T-helper 1 cell treated with Interleukin-12 subunit alpha and Interleukin-12 subunit beta and Interleukin-4 antibody, amounts not matched to agents 30 ng/mL and 1 ng/mL, for 36 hours (primary cell): Measurements from ENCODE around the gene TTLL11. TPM values are rescaled to one million over a fixed set of nuclear protein-coding genes. Genes with fewer than 3 reads are reported as not detected.

Experiments
- intact Hi-C: fragments of 100-400 bp; cut with micrococcal nuclease; formaldehyde crosslinking; loops from one replicate; pipeline ENCODE4 v1.15.1; 2024
- total RNA-seq: library from RNA; stranded (reverse); gene quantifications from 2 replicates; pipeline ENCODE4 v1.2.3, GENCODE V29; 2022

Gene TTLL11
- total RNA-seq, 1 donor from 2014 or later: 2.8 TPM

DNA sequence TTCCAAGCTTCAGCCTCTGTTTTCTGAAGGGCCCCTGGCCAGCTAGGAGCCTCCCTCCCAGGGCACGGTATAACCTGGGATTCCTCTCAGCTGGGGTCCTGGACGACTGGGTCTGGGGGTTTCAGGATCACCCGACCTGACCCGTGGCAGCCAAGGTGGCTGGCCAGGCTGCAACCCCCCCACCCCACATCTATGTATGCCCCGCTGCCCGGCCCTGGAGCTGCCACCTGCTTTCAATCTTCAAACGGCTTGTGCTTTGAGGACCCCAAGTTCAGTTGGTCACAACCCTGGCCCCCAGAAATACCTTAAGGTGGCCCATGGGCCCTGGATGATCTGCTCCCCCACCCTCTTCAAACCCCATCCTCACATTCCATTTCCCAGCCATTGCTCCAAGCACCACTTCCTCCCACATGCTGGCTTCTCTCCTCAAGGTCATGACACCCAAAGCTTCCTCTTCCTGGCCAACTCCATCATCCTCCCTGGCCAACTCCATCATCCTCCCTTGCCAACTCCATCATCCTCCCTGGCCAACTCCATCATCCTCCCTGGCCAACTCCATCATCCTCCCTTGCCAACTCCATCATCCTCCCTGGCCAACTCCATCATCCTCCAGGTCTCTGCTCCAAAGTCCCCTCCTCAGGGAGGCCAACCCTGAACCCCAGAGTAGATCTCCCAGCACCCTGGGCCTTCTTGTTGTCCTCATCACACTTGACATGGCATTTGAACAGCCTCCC is 17.2 kb upstream of the TTLL11 start:
- intact Hi-C loops: no loop called here

DNA sequence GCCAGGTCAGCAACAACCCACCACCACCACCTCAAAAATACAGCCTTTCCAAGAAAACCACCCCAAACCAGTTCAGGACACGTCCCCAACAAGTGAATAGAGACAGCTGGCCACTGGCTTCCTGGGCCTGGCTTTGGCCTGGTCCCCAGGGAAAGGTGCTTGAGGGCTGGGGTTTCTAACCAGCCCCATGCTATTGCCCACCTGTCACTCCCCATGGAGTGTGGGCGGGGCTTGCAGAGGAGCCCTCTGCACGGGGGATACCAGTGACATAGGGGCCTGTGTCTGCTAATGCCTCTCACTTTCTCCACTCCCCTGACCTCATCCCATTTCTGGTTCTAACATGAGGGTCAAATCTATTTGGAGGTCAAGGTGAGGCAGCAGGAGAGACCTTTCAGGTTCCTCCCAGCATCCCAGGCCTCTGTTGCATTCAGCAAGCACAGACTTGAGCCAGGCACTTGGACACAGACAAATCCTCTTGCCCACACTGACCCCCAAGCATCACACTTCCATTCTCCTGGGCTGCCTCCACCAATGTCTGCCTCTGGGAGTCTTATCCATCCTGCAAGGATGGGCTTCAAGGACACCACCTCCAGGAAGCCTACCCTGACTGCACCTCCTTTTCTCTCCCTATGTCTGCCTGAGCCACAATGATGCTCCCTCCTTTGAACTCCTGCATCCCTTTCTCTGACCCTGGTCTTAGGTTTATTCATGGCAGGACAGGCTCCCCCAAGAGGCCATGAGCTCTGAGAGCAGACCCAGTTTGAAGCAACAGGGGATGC is 16.1 kb upstream of the TTLL11 start:
- intact Hi-C loops: no loop called here

DNA sequence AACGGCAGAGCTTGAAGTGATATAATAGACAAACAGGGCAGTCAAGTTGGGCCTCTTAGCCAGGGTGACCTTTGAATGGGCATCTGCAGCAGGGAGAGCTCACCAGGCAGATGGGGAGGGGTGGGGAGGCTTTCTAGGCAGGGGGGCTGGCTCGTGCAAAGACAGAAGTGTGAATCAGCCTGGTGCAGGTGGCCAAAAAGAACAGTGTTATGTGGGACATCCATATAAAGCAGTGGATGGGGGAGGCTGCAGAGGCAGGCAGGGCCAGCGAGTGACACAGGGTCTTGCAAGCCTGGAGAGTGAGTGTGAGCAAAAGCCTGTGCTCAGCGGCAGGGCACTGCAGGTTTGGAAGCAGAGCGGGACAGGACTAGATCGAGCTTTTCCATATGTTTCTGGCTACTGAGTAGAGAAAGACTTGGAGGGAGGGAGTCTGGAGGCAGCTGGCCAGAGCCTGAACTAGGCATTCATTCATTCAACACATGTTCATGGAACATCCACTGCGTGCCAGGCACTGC is 14.2 kb upstream of the TTLL11 start:
- intact Hi-C loops: no loop called here

DNA sequence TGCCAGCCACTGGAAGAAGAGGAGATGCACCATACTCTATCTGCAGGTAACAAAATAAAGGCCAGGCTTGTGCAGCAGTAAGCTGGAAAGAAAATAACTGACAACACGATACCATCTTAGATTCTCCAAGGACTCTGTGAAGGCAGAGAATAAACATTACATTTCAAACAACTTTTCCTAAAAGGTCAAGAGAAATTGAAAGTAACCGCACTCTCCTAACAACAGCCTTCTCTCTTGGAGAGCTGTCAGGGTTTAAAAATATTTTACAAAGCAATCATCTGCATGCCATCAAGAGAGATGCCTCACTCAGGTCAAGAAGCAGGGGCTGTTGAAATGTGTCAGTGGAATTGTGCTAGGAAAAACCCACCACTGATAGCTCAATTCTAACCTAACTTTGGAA is 13.5 kb upstream of the TTLL11 start:
- intact Hi-C loops: no loop called here

DNA sequence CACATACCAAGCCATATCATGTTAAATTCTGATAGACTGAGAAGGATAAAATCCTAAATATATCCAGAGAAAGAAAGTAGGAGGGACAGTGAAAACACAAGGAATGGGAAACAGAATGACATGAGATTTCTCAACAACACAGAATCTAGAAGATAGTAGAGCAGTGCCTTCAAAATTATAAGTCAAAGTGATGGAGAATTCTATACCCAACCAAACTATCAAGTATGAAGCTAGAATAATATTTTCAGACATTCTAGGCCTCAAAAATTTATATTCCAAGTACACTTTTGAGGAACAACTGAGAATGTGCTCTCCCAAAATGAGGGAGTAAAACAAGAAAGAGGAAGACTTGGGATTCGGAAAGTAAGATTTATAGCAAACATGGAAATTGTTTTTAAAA is 10.9 kb upstream of the TTLL11 start:
- intact Hi-C loops: no loop called here

DNA sequence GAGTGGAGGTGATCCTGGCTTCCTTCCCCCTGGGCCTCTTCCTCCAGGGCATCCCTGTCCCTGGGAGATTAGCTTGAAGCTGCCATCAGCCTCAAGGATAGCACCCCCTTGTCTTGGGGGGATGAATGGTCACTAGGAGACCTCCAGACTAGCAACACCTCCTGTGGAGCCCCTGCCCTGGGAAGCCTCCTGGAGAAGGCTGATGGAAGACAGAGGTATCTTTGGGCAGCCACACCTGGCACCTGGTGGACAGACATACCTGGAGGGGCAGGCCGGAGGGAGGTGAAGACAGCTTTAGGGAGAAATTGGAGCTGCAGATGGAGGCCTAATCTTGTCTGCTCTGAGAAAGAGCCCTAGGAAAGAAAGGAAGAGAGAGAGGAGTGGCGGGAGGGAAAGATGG is 9.0 kb upstream of the TTLL11 start:
- intact Hi-C loops: no loop called here

DNA sequence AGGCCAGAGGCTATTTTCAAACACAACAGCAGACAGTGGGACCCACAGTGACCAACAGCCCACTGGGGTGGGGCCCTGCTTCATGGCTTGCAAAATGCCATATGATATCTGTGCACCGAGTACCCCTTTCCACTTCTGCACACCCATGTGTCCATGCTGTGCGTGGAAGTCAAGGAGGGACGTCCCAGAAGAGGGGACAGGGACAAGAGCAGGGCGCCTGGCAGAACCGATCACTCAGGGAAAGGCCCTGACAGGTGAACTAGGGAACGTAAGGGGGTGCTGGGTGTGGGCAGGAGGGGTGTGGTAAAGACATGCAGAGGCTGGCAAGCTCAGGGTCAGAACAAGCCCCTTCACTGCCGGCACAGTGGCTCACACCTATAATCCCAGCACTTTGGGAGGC is 7.6 kb upstream of the TTLL11 start:
- intact Hi-C loops: no loop called here

DNA sequence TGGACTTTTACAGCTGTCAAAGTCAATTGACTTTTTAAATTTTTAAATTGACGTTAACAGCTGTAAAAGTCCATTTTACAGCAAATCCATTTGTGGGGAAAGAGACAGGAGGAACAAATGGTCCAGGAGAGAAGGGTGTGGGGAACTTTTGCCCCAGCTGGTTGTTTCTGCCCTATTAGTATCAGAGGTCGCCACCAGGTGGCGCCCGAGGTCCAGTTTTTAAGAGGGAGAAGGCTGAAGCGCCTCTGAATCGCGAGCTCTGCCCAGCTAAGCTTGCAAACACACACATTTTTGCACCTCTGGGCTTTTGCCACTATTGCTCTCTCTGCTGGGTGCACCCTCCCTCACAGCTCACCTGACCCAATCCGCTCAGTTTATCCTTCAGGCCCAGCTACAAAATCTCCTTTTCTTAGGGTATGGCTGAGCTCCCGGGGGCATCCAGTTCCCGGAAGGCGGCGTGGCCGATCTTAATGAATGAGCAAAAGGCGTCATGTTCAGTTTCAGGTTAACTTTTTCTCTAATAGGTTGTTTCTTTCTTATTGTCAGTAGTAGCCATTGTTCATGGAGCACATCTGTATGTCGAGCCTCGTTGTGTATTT is 6.3 kb upstream of the TTLL11 start:
- intact Hi-C loops: loop anchor here (1.0 to 10.0 kb wide), 6 partner anchors 24 to 1235 kb away; partner anchors contain the start of gene STRBP

DNA sequence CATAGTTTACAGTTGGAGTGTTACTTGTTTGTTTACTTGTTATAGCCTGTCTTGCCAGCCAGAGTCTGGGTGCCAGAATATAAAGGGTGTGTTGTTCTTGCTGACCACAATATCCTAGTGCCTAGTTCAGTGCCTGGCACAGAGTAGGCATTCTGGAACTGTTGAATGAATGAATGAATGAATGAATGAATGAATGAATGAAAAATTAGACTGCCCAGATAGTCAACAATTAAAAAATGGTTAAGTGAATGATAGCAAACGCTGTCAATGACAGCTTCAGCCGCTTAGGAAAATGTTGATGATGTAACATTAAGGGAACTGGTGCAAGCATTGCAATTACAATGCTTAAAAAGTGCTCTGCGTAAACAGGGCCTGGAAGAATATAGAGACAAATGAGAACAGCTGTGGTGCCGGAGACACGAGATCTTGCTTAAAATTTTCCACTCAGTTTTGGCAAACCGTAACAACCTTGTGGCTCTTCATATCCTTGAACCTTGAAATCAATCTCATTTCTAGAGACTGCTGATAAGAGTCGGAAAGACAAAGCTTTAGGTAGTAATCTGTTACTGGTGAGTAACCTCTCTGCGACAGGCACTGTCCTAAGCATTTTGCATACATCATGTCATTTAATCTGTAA is 4.7 kb upstream of the TTLL11 start:
- intact Hi-C loops: loop anchor here (10.0 kb wide), 2 partner anchors 1167 to 1237 kb away; partner anchors contain the start of gene STRBP

DNA sequence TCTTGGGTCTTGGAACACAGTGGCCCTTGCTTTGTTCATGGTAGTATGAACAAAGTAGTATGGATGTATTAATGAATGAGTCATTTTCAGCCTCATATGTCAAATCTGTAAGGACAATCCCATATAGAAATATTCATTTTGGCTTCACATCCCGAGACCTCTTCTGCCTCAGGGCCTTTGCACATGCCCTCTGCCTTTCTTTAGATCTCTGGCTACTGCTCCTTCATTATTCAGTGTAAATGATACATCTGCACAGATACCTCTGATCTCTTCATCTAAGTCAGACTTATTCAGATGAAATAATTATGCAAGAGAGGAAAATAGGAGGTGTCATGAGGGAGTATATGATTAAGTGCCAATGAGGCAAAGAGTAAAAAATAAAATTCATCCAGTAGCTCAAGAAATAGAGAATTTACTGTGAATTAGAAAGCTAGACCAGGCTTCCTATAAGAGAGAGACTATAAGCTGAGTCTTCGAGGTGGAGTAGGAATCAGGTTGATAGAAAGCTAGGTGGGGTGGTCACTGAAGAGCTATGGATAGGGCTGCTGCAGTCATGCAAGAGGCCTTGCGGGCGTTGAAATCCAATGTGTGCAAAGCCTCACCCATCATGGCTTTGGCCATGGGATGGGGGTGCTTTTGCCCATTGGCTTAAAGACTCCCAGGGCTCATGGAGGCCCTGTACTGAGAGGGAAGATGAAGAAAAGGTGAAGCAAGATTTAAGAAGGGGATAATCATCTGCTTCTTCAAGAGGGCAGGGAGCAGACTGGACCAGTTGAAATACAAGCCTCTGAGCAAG is 3.7 kb upstream of the TTLL11 start:
- intact Hi-C loops: loop anchor here (10.0 kb wide), 2 partner anchors 1168 to 1238 kb away; partner anchors contain the start of gene STRBP

DNA sequence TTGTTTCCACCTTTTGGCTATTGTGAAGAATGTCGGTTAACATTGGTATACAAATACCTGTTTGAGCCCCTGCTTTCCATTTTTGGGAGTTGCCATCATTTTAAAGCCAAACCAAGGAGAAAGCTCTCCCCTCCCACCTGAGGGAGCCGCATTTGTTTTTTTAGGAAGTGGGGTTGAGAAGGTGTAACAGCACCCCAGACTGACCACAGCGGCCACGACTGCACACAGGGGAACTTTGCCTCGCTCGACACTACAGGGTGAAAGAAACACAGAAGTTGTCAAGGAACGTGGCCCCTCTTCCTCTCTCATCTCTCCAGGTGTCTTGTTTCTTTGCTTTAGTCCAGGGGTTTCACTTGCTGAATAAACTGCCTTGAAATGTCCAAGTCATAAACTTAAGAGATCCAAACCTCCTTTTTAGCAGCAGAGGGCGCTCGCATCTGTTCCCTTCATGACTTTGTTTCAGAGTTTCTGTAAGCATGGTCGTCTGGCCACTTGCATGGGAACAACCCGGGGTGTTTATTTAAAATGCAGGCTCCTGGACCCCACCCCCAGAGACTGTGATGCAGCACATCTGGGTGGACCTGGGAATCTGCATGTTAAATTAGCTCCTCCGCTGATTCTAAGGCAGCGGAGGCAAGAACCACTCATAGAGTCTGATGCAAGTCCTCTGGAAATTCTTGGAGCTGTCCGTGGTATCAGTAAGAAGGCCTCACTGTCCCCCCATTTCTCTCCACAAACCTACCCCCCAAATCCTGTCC is 2.1 kb upstream of the TTLL11 start:
- intact Hi-C loops: loop anchor here (1.0 to 10.0 kb wide), 5 partner anchors 64 to 1240 kb away; partner anchors contain the start of genes MORN5, NDUFA8 and STRBP

DNA sequence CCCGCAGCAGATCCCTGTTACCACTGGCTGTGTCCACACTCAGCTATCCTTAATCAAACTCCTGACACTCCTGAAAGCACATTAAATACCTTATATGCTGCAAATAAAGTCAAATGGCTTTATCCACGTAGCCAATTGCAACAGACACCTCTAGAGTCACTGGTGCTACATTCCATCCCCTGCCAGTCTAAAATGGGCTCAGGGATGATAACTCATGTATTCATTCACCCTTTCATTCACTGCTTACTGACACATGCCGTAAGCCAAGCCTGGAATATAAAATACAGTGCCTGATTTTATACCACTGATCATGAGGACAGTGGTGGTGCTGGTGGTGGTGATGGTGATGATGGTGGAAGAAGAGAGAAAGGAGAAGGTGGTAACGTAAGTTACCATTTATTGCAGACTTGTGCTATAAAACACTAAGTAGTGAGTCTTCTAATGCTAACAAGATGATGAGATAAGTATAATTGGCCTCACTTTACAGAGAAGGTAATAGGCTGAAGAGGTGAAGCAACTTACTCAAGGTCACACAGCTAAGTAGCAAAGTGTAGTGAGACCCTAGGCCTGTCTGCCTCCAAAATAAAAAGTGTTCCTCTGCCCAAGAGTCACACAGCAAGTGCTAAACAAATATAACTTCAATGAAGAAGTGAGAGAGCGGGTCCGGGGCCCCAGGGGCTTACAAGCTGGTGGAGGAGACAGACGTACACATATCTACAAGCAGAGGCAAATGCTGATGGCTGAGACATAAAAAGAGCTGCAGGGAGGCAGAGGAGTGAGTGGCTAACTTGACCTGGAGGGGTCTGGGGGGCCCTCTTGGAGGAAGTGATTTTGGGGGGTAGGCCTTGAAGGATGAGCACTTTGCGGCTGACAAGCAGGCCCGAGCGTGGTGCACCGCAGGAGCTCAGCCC is 1.2 kb downstream of the TTLL11 start:
- intact Hi-C loops: loop anchor here (2.0 to 10.0 kb wide), 4 partner anchors 127 to 1243 kb away; partner anchors contain the start of genes PDCL and STRBP

DNA sequence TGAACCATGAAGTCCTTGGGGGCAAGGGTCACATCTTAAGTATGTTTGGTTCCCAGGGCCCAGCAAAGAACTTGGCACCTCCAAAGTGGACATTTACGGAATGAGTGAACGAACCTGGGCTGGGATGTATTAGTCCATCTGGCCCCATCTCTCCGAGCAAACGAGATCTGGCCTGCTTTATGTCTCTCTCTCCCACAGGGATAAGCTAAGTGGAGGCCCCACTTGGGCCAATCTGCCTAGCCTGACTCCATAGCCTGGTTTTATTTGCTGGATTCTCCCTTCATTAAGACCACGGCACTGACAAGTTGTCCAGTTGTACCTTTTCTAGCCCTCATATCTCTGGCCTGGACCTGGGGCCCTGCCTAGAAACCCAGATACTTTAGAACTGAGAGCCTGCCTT is 2.1 kb downstream of the TTLL11 start:
- intact Hi-C loops: loop anchor here (10.0 kb wide), 2 partner anchors 1174 to 1244 kb away; partner anchors contain the start of gene STRBP

DNA sequence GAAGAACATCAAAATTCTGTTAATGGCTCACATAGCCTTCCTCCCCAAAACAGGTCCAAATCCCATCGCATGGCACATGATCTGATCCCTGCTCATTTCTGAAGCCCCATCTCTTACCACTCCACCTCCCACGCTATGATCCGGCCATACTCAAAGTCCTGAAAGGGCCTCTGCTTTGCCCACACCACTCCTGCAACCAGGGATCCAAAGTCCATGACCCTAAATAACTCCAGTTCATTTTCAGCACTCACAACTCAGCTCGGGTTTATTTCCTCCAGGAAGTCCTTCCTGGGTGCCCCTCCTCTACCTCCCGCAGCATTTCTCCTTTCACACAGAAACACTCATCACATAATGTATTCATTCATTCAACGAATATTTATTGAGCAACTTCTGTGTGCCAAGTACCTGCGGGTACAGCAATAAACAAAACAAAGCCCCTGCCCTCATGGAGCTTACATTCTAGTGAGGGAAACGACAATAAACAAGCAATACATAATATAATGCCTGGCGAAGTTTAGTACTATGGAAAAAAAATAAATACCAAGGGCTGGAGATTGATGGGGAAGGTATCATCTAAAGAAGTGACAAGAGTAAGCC is 2.7 kb downstream of the TTLL11 start:
- intact Hi-C loops: loop anchor here (10.0 kb wide), 2 partner anchors 1174 to 1244 kb away; partner anchors contain the start of gene STRBP

DNA sequence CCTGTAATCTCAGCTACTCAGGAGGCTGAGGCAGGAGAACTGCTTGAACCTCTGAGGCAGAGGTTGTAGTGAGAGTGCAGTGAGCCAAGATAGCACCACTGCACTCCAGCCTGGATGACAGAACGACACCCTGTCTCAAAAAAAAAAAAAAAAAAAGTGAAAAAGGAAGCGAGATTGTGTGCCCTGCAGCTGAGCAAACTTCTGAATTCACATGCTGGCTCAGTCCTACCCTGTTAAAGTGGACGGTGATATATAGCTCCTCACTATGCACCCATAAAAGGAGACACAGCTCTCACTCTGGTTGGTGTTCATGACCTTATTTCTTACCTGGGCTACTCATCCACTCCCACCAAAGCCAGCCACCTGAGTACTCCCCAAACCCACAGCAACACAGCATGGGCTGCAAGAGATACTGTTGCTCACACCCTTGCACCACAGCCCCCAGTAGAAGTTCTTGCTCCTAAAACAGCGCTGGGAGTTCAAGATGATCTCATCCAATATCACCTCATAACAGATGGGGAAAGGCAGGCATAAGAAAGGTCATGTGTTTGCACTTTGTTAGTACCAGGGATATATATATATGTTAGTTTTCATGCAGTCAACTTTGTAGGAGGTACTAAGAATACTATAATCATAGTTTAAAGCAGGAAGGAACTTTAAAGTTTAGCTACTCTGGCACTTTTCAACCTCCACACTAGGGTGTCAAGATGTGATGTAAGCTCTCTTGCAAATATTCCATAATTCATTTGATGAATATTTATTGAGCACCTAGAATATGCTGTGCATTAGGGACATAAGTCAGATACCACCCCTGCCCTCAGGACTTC is 4.0 kb downstream of the TTLL11 start:
- intact Hi-C loops: no loop called here

DNA sequence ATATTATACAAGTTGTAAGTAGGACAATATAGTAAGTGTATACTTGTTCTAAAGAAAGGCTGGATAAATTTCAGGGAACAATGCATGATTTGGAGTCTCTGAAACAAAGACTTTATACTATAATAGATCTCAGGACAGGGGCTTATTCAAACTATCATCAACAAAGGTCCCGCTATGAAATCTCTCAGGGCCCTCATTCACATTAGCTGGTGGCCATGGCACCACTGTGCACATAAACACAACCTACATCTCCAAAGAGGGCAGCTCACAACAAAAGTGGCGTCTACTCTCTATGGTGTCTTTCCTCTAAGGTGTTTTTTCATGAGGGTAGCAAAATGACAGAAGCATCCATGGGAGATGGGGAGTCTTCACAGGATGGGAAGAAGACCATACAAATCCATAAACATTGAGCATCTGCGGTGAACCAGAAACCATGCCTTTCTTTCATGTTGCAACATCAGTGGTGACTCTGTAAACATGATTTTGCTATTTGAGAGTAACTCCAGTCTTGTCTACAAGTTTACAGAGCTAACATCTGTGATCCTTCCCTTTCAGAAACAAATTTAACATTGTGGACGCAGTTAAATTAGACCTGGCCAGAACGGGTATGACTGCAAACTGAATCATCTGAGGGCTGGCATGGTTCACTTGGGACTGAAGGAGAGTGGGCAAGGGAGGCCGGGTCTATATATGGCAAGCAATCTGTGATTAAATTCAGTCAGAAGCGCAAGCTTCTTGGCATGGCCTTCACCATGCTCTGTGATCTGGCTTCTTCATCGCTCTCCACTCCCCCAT is 5.5 kb downstream of the TTLL11 start:
- intact Hi-C loops: no loop called here
